ENCODE results near the gene PLXDC1. TPM values are rescaled to one million over a fixed set of nuclear protein-coding genes. Genes with fewer than 3 reads are reported as not detected.

The PLXDC1 gene
- total RNA-seq, 1 donor from 2014 or later = 19.7 TPM

- no peak overlapping the region for H3K4me3 Mint-ChIP-seq (ENCODE audit: unreplicated experiment)
- TF ChIP-seq CTCF (IDR thresholded peaks at IDR 0.05) = no peak
- no peaks in the 10 kb centered on the region for H3K9me3 Mint-ChIP-seq (ENCODE audit: unreplicated experiment)
- H3K36me3 Mint-ChIP-seq (ENCODE audit: unreplicated experiment) = peaks cover 35% of the 10 kb centered on the region
- no peaks in the 10 kb centered on the region for H3K27me3 Mint-ChIP-seq (ENCODE audit: unreplicated experiment)
- peak overlapping the region; percentile 67 for H3K27ac Mint-ChIP-seq (ENCODE audit: unreplicated experiment)
- H3K4me1 Mint-ChIP-seq (ENCODE audit: unreplicated experiment) = peaks cover 8% of the 10 kb centered on the region
- no peak for DNase-seq (ENCODE audit: extremely low spot score, unreplicated experiment)
Measured at GRCh38 chr17:39178536-39178935, 27.1 kb upstream of the PLXDC1 start.

- Mint-ChIP-seq H3K27me3 (ENCODE audit: unreplicated experiment) (no peaks in the 10 kb centered on the region), H3K27ac (ENCODE audit: unreplicated experiment) (no peak overlapping the region), H3K9me3 (ENCODE audit: unreplicated experiment) (no peaks in the 10 kb centered on the region), H3K36me3 (ENCODE audit: unreplicated experiment) (peaks cover 25% of the 10 kb centered on the region), H3K4me3 (ENCODE audit: unreplicated experiment) (no peak overlapping the region), H3K4me1 (ENCODE audit: unreplicated experiment) (peaks cover 8% of the 10 kb centered on the region)
- TF ChIP-seq CTCF (IDR thresholded peaks at IDR 0.05) = no peak
- DNase-seq (ENCODE audit: extremely low spot score, unreplicated experiment) = no peak
Measured at GRCh38 chr17:39177256-39177655, 25.8 kb upstream of the PLXDC1 start.

GRCh38 chr17:39175695-39176093, 24.3 kb upstream of the PLXDC1 start:
- Mint-ChIP-seq H3K27me3 (ENCODE audit: unreplicated experiment) (no peaks in the 10 kb centered on the region), H3K4me1 (ENCODE audit: unreplicated experiment) (peaks cover 8% of the 10 kb centered on the region), H3K4me3 (ENCODE audit: unreplicated experiment) (no peak overlapping the region), H3K9me3 (ENCODE audit: unreplicated experiment) (no peaks in the 10 kb centered on the region), H3K36me3 (ENCODE audit: unreplicated experiment) (peaks cover 25% of the 10 kb centered on the region), H3K27ac (ENCODE audit: unreplicated experiment) (no peak overlapping the region)
- TF ChIP-seq CTCF (IDR thresholded peaks at IDR 0.05) = no peak
- no peak for DNase-seq (ENCODE audit: extremely low spot score, unreplicated experiment)

- no peak overlapping the region for H3K4me3 Mint-ChIP-seq (ENCODE audit: unreplicated experiment)
- peak; percentile 84 for TF ChIP-seq CTCF (IDR thresholded peaks at IDR 0.05)
- H3K36me3 Mint-ChIP-seq (ENCODE audit: unreplicated experiment) = peaks cover 25% of the 10 kb centered on the region
- H3K27ac Mint-ChIP-seq (ENCODE audit: unreplicated experiment) = no peak overlapping the region
- no peak for DNase-seq (ENCODE audit: extremely low spot score, unreplicated experiment)
- H3K9me3 Mint-ChIP-seq (ENCODE audit: unreplicated experiment) = no peaks in the 10 kb centered on the region
- H3K4me1 Mint-ChIP-seq (ENCODE audit: unreplicated experiment) = peaks cover 8% of the 10 kb centered on the region
- H3K27me3 Mint-ChIP-seq (ENCODE audit: unreplicated experiment) = no peaks in the 10 kb centered on the region
Measured at GRCh38 chr17:39174920-39175694, 23.7 kb upstream of the PLXDC1 start.

GRCh38 chr17:39173526-39174274, 22.3 kb upstream of the PLXDC1 start:
- no peaks in the 10 kb centered on the region for H3K9me3 Mint-ChIP-seq (ENCODE audit: unreplicated experiment)
- H3K36me3 Mint-ChIP-seq (ENCODE audit: unreplicated experiment) = peaks cover 25% of the 10 kb centered on the region
- H3K27me3 Mint-ChIP-seq (ENCODE audit: unreplicated experiment) = no peaks in the 10 kb centered on the region
- H3K4me3 Mint-ChIP-seq (ENCODE audit: unreplicated experiment) = no peak overlapping the region
- TF ChIP-seq CTCF (IDR thresholded peaks at IDR 0.05) = no peak
- no peak for DNase-seq (ENCODE audit: extremely low spot score, unreplicated experiment)
- no peak overlapping the region for H3K27ac Mint-ChIP-seq (ENCODE audit: unreplicated experiment)
- peaks cover 7% of the 10 kb centered on the region for H3K4me1 Mint-ChIP-seq (ENCODE audit: unreplicated experiment)

Measured in osteocyte (in vitro differentiated cells).